ENCODE measurements around the gene DENND5B.

Gene DENND5B

GRCh38 chr12:31589904-31590641 is 863 bp downstream of the DENND5B start (continued):
- peak; percentile 55 for TF ChIP-seq ZNF692 (tag by site-specific recombination; IDR thresholded peaks at IDR 0.05)
- no peak for TF ChIP-seq ZNF518A (tag by site-specific recombination; conservative IDR thresholded peaks at IDR 0.05; ENCODE audit: low read depth)
- TF ChIP-seq ZNF10 (tag by site-specific recombination; IDR thresholded peaks at IDR 0.05) = no peak
- no peak for TF ChIP-seq ZNF391 (tag by site-specific recombination; IDR thresholded peaks at IDR 0.05; ENCODE audit: borderline replicate concordance, low read depth)
- TF ChIP-seq PRDM6 (tag by site-specific recombination; IDR thresholded peaks at IDR 0.05) = no peak
- TF ChIP-seq ZNF785 (tag by site-specific recombination; IDR thresholded peaks at IDR 0.05) = no peak
- no peak for TF ChIP-seq ZNF18 (tag by site-specific recombination; IDR thresholded peaks at IDR 0.05)
- no peak for TF ChIP-seq ZNF560 (tag by site-specific recombination; IDR thresholded peaks at IDR 0.05; ENCODE audit: borderline replicate concordance)
- no peak for TF ChIP-seq ZNF132 (tag by site-specific recombination; IDR thresholded peaks at IDR 0.05; ENCODE audit: borderline replicate concordance)
- peak; percentile 34 for TF ChIP-seq SP2 (tag by site-specific recombination; IDR thresholded peaks at IDR 0.05)
- TF ChIP-seq REPIN1 (tag by site-specific recombination; IDR thresholded peaks at IDR 0.05; ENCODE audit: low read depth) = no peak
- TF ChIP-seq ZNF555 (tag by site-specific recombination; conservative IDR thresholded peaks at IDR 0.05) = no peak
- TF ChIP-seq ZNF394 (tag by site-specific recombination; IDR thresholded peaks at IDR 0.05; ENCODE audit: borderline replicate concordance) = no peak
- TF ChIP-seq ZNF324 (tag by site-specific recombination; IDR thresholded peaks at IDR 0.05) = peak; percentile 84; the same call in 1 of the 2 replicates
- TF ChIP-seq ZBTB44 (tag by site-specific recombination; IDR thresholded peaks at IDR 0.05) = no peak
- no peak for TF ChIP-seq ZNF148 (tag by site-specific recombination; IDR thresholded peaks at IDR 0.05; ENCODE audit: borderline replicate concordance)
- TF ChIP-seq ZNF350 (tag by site-specific recombination; IDR thresholded peaks at IDR 0.05) = no peak
- no peak for TF ChIP-seq ZNF223 (tag by site-specific recombination; IDR thresholded peaks at IDR 0.05)
- no peak for TF ChIP-seq ZNF677 (tag by site-specific recombination; IDR thresholded peaks at IDR 0.05)
- TF ChIP-seq ZNF747 (tag by site-specific recombination; IDR thresholded peaks at IDR 0.05) = no peak
- TF ChIP-seq ZNF449 (tag by site-specific recombination; IDR thresholded peaks at IDR 0.05) = no peak

Measured in HEK293 (cell line).